Transverse colon (tissue), 3 donors: ENCODE results near the gene KCNS1.

Source experiments
- CTCF ChIP-seq, 5 experiments: fragments of 200-600 bp in 3 of 5; fragments of 450-650 bp in 2 of 5; sonication (generic) in 3 of 5; IDR thresholded peaks; 1 replicate in 2 of 5; 2 replicates in 3 of 5; pipeline ENCODE4 v1.5.1; 2016 to 2017; ENCODE audit warnings: antibody characterized with exemption in 5 of 5, inconsistent platforms in 3 of 5, mild to moderate bottlenecking in 2 of 5, moderate library complexity in 1 of 5
- POLR2A ChIP-seq: fragments of 450-650 bp; IDR thresholded peaks from one replicate; pipeline ENCODE4 v1.6.1; 2016; ENCODE audit warnings: antibody characterized with exemption, mild to moderate bottlenecking, moderate library complexity

- TF ChIP-seq CTCF (IDR thresholded peaks at IDR 0.05) = no peak
- no peak for TF ChIP-seq POLR2A
Measured at GRCh38 chr20:45088247-45088646, 12.7 kb downstream of the KCNS1 start.
